ENCODE measurements around the gene NTMT2.
"Not testable (repeated sequence)": the region's sequence is repeated elsewhere in the genome, so short reads cannot be mapped to it uniquely, and the experiment has no call there.

The NTMT2 gene

GRCh38 chr1:170162459-170163246, 16.9 kb downstream of the NTMT2 start:
- DNase-seq: no peak

GRCh38 chr1:170164103-170164763, 18.5 kb downstream of the NTMT2 start:
- DNase-seq: no peak

- no peak for DNase-seq
Observed at GRCh38 chr1:170166518-170167180, 20.9 kb downstream of the NTMT2 start.

GRCh38 chr1:170168265-170168664, 22.5 kb downstream of the NTMT2 start:
- DNase-seq: no peak

GRCh38 chr1:170170513-170170912, 24.8 kb downstream of the NTMT2 start:
- DNase-seq: not testable (repeated sequence)

- no peak for DNase-seq
Observed at GRCh38 chr1:170174395-170174794, 28.6 kb downstream of the NTMT2 start.

GRCh38 chr1:170175041-170175440, 29.3 kb downstream of the NTMT2 start:
- no peak for DNase-seq

- no peak for DNase-seq
Observed at GRCh38 chr1:170175484-170175883, 29.7 kb downstream of the NTMT2 start.

- no peak for DNase-seq
Observed at GRCh38 chr1:170176772-170177171, 31.0 kb downstream of the NTMT2 start.

GRCh38 chr1:170182442-170182841, 36.7 kb downstream of the NTMT2 start:
- no peak for DNase-seq

GRCh38 chr1:170192546-170192945, 46.8 kb downstream of the NTMT2 start:
- DNase-seq: no peak

- DNase-seq: no peak
Observed at GRCh38 chr1:170194451-170194850, 48.7 kb downstream of the NTMT2 start.

- DNase-seq: no peak
Observed at GRCh38 chr1:170196490-170197236, 50.9 kb downstream of the NTMT2 start.

GRCh38 chr1:170198090-170198489, 52.3 kb downstream of the NTMT2 start:
- no peak for DNase-seq

GRCh38 chr1:170198584-170198983, 52.8 kb downstream of the NTMT2 start:
- DNase-seq: no peak

GRCh38 chr1:170200161-170200560, 54.4 kb downstream of the NTMT2 start:
- DNase-seq: no peak

GRCh38 chr1:170200621-170201397, 55.0 kb downstream of the NTMT2 start:
- no peak for DNase-seq

GRCh38 chr1:170203693-170204092, 57.9 kb downstream of the NTMT2 start:
- no peak for DNase-seq

GRCh38 chr1:170204121-170204520, 58.4 kb downstream of the NTMT2 start:
- no peak for DNase-seq

- DNase-seq: no peak
Observed at GRCh38 chr1:170205301-170205700, 59.5 kb downstream of the NTMT2 start.

- no peak for DNase-seq
Observed at GRCh38 chr1:170209125-170209524, 63.4 kb downstream of the NTMT2 start.

GRCh38 chr1:170210142-170210541, 64.4 kb downstream of the NTMT2 start:
- no peak for DNase-seq

Measured in activated effector memory CD4-positive, alpha-beta T cell treated with Interleukin-2 at 50 U/mL for 16 hours (primary cell).